ENCODE data around the gene ZSCAN16. TPM values are rescaled to one million over a fixed set of nuclear protein-coding genes. Genes with fewer than 3 reads are reported as not detected.

Gene ZSCAN16
- total and polyA plus RNA-seq, 2 of the 13 experiments (the other 11 are each of a cell fraction or from before 2014, with no cell fraction given), result 5.7 to 12.7 TPM

DNA sequence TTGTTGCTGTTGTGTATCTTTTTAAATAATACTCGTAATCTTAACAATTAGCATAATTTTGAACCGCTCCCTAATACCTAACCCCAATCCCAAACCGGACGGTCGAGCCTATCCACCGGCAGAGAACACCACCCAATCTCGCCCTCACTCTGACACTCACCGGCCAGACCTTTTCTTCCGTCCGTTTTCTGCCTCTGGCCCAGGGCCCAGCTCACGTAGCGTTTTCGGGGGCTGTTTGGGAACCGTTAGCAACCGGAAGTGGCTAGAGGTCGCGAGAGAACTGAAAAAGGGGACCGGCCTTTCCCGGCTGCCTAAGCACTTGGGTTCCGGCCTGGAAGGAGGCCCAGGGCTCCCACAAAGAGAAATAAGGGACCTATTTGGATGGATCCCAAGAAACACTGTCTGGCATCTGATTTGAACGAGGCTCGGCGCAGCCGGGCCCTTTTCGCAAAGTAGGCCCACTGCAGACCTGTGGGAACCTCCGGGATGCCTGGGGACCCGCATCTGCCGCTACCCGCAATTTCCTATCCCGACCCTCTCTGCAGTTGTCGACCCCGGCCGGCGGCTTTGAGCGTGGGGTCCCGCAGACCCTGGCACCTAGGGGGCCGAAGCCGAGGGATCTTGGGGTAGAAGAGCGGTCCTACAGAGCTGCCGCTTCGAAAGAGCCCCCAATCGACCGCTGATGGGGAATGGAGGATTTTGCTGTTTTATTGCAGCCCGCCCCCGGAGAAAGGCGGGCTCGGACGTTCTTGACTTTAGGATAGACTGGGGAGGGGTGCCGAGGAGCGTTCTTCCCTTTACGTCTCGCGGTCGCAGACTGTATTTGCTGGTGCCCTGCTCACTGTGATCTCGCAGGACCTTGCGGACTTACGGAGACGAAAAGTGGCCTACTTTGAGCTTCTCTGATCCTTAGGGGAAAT is 12.4 kb downstream of the ZSCAN16 start (continued):
- TF ChIP-seq NFE2 (CRISPR knock-in tag; IDR thresholded peaks at IDR 0.05), result no peak
- peak; percentile 97 for TF ChIP-seq ZNF598 (CRISPR knock-in tag; IDR thresholded peaks at IDR 0.05; ENCODE audit: borderline replicate concordance)
- TF ChIP-seq SP140L (CRISPR knock-in tag; IDR thresholded peaks at IDR 0.05; ENCODE audit: borderline replicate concordance), result peak; percentile 97; the same call in 1 of the 2 replicates
- no peak; the same call in 1 of the 2 replicates for TF ChIP-seq ZNF432 (CRISPR knock-in tag; IDR thresholded peaks at IDR 0.05; ENCODE audit: borderline replicate concordance)
- peak; percentile 71 for TF ChIP-seq FOXO1 (CRISPR knock-in tag; IDR thresholded peaks at IDR 0.05)
- TF ChIP-seq, protein P1, sequence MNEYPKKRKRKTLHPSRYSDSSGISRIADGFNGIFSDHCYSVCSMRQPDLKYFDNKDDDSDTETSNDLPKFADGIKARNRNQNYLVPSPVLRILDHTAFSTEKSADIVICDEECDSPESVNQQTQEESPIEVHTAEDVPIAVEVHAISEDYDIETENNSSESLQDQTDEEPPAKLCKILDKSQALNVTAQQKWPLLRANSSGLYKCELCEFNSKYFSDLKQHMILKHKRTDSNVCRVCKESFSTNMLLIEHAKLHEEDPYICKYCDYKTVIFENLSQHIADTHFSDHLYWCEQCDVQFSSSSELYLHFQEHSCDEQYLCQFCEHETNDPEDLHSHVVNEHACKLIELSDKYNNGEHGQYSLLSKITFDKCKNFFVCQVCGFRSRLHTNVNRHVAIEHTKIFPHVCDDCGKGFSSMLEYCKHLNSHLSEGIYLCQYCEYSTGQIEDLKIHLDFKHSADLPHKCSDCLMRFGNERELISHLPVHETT (CRISPR knock-in tag; conservative IDR thresholded peaks at IDR 0.05), result peak; percentile 95
- no peak for TF ChIP-seq FOSL1 (CRISPR knock-in tag; IDR thresholded peaks at IDR 0.05; ENCODE audit: borderline replicate concordance)
- 0 out of 2 replicates have a peak, but pooled peaks have one; percentile 53 for TF ChIP-seq ZNF780A (CRISPR knock-in tag; IDR thresholded peaks at IDR 0.05)
- peak; percentile 80; the same call in 1 of the 2 replicates for TF ChIP-seq ESRRA (CRISPR knock-in tag; IDR thresholded peaks at IDR 0.05; ENCODE audit: low read depth)
- TF ChIP-seq CBX1 (IDR thresholded peaks at IDR 0.05; ENCODE audit: low read depth), result peak; percentile 84
- TF ChIP-seq KAT8 (CRISPR knock-in tag; IDR thresholded peaks at IDR 0.05), result peak; percentile 99
- TF ChIP-seq HIVEP1 (CRISPR knock-in tag; IDR thresholded peaks at IDR 0.05), result peak; percentile 75
- no peak for TF ChIP-seq SUZ12 (IDR thresholded peaks at IDR 0.05; ENCODE audit: low read depth, low read length)
- TF ChIP-seq MEIS1 (CRISPR knock-in tag; IDR thresholded peaks at IDR 0.05; ENCODE audit: borderline replicate concordance), result peak; percentile 51; the same call in 1 of the 2 replicates
- TF ChIP-seq ZNF33A (CRISPR knock-in tag; IDR thresholded peaks at IDR 0.05; ENCODE audit: borderline replicate concordance), result no peak
- peak; percentile 95 for TF ChIP-seq ZSCAN31 (CRISPR knock-in tag; IDR thresholded peaks at IDR 0.05; ENCODE audit: low read depth)
- TF ChIP-seq, protein P2, sequence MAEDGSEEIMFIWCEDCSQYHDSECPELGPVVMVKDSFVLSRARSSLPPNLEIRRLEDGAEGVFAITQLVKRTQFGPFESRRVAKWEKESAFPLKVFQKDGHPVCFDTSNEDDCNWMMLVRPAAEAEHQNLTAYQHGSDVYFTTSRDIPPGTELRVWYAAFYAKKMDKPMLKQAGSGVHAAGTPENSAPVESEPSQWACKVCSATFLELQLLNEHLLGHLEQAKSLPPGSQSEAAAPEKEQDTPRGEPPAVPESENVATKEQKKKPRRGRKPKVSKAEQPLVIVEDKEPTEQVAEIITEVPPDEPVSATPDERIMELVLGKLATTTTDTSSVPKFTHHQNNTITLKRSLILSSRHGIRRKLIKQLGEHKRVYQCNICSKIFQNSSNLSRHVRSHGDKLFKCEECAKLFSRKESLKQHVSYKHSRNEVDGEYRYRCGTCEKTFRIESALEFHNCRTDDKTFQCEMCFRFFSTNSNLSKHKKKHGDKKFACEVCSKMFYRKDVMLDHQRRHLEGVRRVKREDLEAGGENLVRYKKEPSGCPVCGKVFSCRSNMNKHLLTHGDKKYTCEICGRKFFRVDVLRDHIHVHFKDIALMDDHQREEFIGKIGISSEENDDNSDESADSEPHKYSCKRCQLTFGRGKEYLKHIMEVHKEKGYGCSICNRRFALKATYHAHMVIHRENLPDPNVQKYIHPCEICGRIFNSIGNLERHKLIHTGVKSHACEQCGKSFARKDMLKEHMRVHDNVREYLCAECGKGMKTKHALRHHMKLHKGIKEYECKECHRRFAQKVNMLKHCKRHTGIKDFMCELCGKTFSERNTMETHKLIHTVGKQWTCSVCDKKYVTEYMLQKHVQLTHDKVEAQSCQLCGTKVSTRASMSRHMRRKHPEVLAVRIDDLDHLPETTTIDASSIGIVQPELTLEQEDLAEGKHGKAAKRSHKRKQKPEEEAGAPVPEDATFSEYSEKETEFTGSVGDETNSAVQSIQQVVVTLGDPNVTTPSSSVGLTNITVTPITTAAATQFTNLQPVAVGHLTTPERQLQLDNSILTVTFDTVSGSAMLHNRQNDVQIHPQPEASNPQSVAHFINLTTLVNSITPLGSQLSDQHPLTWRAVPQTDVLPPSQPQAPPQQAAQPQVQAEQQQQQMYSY (CRISPR knock-in tag; IDR thresholded peaks at IDR 0.05), result peak; percentile 37; the same call in 1 of the 2 replicates
- peak; percentile 24; the same call in 1 of the 2 replicates for TF ChIP-seq ZFP36L1 (CRISPR knock-in tag; IDR thresholded peaks at IDR 0.05)
- TF ChIP-seq, protein P3, sequence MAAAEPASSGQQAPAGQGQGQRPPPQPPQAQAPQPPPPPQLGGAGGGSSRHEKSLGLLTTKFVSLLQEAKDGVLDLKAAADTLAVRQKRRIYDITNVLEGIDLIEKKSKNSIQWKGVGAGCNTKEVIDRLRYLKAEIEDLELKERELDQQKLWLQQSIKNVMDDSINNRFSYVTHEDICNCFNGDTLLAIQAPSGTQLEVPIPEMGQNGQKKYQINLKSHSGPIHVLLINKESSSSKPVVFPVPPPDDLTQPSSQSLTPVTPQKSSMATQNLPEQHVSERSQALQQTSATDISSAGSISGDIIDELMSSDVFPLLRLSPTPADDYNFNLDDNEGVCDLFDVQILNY (CRISPR knock-in tag; conservative IDR thresholded peaks at IDR 0.05), result no peak; the same call in 1 of the 2 replicates
- no peak for TF ChIP-seq ZNF816 (CRISPR knock-in tag; IDR thresholded peaks at IDR 0.05; ENCODE audit: borderline replicate concordance)
- TF ChIP-seq, protein P4, sequence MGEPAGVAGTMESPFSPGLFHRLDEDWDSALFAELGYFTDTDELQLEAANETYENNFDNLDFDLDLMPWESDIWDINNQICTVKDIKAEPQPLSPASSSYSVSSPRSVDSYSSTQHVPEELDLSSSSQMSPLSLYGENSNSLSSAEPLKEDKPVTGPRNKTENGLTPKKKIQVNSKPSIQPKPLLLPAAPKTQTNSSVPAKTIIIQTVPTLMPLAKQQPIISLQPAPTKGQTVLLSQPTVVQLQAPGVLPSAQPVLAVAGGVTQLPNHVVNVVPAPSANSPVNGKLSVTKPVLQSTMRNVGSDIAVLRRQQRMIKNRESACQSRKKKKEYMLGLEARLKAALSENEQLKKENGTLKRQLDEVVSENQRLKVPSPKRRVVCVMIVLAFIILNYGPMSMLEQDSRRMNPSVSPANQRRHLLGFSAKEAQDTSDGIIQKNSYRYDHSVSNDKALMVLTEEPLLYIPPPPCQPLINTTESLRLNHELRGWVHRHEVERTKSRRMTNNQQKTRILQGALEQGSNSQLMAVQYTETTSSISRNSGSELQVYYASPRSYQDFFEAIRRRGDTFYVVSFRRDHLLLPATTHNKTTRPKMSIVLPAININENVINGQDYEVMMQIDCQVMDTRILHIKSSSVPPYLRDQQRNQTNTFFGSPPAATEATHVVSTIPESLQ (CRISPR knock-in tag; conservative IDR thresholded peaks at IDR 0.05), result no peak; the same call in 1 of the 2 replicates
